GM18526 (cell line): Measurements from ENCODE around the gene NSD1.

Experiments used
- POLR2A ChIP-seq: IDR thresholded peaks from 3 replicates; pipeline ENCODE4 v1.6.1; 2011; ENCODE audit not compliant: insufficient read length; ENCODE audit errors: extremely low read depth

Gene NSD1

GRCh38 chr5:177338251-177339106 lies 204.9 kb downstream of the NSD1 start:
- TF ChIP-seq POLR2A = no peak

GRCh38 chr5:177339107-177339638 lies 205.6 kb downstream of the NSD1 start:
- no peak for TF ChIP-seq POLR2A

- no peak for TF ChIP-seq POLR2A
Measured at GRCh38 chr5:177343777-177344176, 210.2 kb downstream of the NSD1 start.

GRCh38 chr5:177344891-177345290 lies 211.3 kb downstream of the NSD1 start:
- TF ChIP-seq POLR2A = no peak

GRCh38 chr5:177346820-177347219 lies 213.2 kb downstream of the NSD1 start:
- no peak for TF ChIP-seq POLR2A

- no peak for TF ChIP-seq POLR2A
Measured at GRCh38 chr5:177347699-177348098, 214.1 kb downstream of the NSD1 start.

GRCh38 chr5:177349362-177349647 lies 215.7 kb downstream of the NSD1 start:
- no peak for TF ChIP-seq POLR2A

GRCh38 chr5:177349762-177350161 lies 216.2 kb downstream of the NSD1 start:
- TF ChIP-seq POLR2A = no peak
